Ovary (tissue), 3 donors: ENCODE measurements around the gene SEMA6C.

Source experiments
- POLR2A ChIP-seq: fragments of 450-650 bp; IDR thresholded peaks from one replicate; pipeline ENCODE4 v1.6.1; 2017; ENCODE audit warnings: antibody characterized with exemption, mild to moderate bottlenecking, moderate library complexity
- TF ChIP-seq, protein P1 (sequence below), 3 donors: fragments of 450-650 bp in 2 of 3; fragments of 200-600 bp in 1 of 3; IDR thresholded peaks; one replicate each; pipeline versions ENCODE4 v1.5.1 to v1.8.0; 2016 to 2022; ENCODE audit warnings: antibody characterized with exemption in 3 of 3, mild to moderate bottlenecking in 1 of 3
- donor health status: DM: no; HTN: no; CAD: no.

DNA sequence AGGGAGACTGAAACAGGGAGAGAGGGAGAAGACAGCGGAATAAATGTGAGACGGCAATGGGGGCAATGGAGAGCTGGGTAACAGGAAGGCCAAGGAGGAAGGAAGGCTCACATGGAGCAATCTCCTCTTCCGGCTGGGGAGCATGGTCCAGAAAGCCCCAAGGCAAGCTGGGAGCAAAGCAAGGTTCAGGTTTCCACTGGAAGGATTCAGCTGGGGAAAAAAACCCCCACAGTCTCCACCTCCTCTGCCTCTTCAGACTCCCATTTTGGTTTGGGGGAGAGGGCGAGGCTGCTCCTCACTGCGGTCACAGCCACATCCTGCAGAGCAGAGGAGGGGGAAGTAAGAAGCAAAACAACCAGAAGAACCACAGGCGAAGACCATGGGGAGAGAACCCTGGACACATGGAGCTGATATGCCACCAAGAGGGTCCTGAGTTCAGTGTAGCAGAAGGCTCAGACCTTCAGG, 10.7 kb upstream of the SEMA6C start:
- TF ChIP-seq, protein P1, sequence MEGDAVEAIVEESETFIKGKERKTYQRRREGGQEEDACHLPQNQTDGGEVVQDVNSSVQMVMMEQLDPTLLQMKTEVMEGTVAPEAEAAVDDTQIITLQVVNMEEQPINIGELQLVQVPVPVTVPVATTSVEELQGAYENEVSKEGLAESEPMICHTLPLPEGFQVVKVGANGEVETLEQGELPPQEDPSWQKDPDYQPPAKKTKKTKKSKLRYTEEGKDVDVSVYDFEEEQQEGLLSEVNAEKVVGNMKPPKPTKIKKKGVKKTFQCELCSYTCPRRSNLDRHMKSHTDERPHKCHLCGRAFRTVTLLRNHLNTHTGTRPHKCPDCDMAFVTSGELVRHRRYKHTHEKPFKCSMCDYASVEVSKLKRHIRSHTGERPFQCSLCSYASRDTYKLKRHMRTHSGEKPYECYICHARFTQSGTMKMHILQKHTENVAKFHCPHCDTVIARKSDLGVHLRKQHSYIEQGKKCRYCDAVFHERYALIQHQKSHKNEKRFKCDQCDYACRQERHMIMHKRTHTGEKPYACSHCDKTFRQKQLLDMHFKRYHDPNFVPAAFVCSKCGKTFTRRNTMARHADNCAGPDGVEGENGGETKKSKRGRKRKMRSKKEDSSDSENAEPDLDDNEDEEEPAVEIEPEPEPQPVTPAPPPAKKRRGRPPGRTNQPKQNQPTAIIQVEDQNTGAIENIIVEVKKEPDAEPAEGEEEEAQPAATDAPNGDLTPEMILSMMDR (IDR thresholded peaks at IDR 0.05), result no peak
- no peak for TF ChIP-seq POLR2A
